Measurements from ENCODE around the gene HHATL. TPM values are rescaled to one million over a fixed set of nuclear protein-coding genes. Genes with fewer than 3 reads are reported as not detected.

HHATL gene
- total RNA-seq, 1 experiment from 2014 or later, result not detected

DNA sequence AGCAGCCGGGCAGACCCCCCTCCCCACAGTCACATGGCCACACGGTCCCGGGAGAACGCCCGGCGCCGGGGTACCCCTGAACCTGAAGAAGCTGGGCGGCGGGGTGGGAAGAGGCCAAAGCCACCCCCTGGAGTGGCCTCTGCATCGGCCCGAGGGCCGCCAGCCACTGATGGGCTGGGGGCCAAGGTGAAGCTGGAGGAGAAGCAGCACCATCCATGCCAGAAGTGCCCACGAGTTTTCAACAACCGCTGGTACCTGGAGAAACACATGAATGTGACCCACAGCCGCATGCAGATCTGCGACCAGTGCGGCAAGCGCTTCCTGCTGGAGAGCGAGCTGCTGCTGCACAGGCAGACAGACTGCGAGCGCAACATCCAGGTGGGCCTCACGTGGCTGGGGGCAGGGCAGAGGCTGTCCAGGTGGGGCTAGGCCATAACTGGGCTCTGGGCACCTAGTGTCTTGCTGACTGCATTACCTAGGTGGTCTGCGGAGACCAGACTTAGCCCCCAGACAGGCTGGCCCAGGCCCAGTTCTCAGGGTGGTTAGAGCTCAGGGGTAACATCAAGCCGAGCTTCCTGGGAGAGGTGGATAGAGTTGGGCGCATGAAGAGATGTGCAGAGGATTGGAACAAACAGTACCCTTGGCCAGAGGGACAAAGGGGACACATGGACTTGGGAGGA is 43.0 kb downstream of the HHATL start:
- Mint-ChIP-seq H3K27me3 (ENCODE audit: insufficient read depth, unreplicated experiment) (no peaks in the 10 kb centered on the region), H3K36me3 (ENCODE audit: insufficient read depth, unreplicated experiment) (peaks cover 4% of the 10 kb centered on the region), H3K4me3 (ENCODE audit: unreplicated experiment) (no peak overlapping the region), H3K27ac (ENCODE audit: unreplicated experiment) (no peak overlapping the region), H3K9me3 (ENCODE audit: unreplicated experiment) (no peaks in the 10 kb centered on the region), H3K4me1 (ENCODE audit: low read depth, unreplicated experiment) (no peaks in the 10 kb centered on the region)
- intact Hi-C loops (cut with micrococcal nuclease; ENCODE audit: unreplicated experiment), result loop anchor here (2.0 kb wide), 1 partner anchor 85 kb away; no protein-coding TSS in a partner anchor
- no peaks in the 10 kb centered on the region for H3K36me3 ChIP-seq (ENCODE audit: control insufficient read depth, insufficient read depth, low read length)
- no peak for TF ChIP-seq CTCF (IDR thresholded peaks at IDR 0.05; ENCODE audit: insufficient read depth in 1 of 2, low read depth in 1 of 2, low read length in 1 of 2, severe bottlenecking in 1 of 2, unreplicated experiment in 1 of 2)
- CTCF ChIA-PET, result no interaction called here
- H3K4me3 ChIP-seq (ENCODE audit: low read depth, low read length), result no peak overlapping the region
- H3K27me3 ChIP-seq (replicated peaks; ENCODE audit: control insufficient read depth, insufficient read depth, low read length), result no peaks in the 10 kb centered on the region
- no TSS peak for BruUV-seq (replicated peaks)
- DNase-seq, result no peak
- POLR2A ChIA-PET, result no interaction called here
- no peaks in the 10 kb centered on the region for H3K9me3 ChIP-seq
- peaks cover 8% of the 10 kb centered on the region; the same call in 1 of the 2 replicates for H3K4me1 ChIP-seq

GRCh38 chr3:42658771-42659390 is 43.7 kb downstream of the HHATL start:
- Histone ChIP-seq H3K4me1 (peaks cover 8% of the 10 kb centered on the region; the same call in 1 of the 2 replicates), H3K4me3 (ENCODE audit: low read depth, low read length) (no peak overlapping the region), H3K36me3 (ENCODE audit: control insufficient read depth, insufficient read depth, low read length) (no peaks in the 10 kb centered on the region), H3K27me3 (replicated peaks; ENCODE audit: control insufficient read depth, insufficient read depth, low read length) (no peaks in the 10 kb centered on the region), H3K9me3 (no peaks in the 10 kb centered on the region)
- intact Hi-C loops (cut with micrococcal nuclease; ENCODE audit: unreplicated experiment), result no loop called here
- CTCF ChIA-PET, result no interaction called here
- Mint-ChIP-seq H3K9me3 (ENCODE audit: unreplicated experiment) (no peaks in the 10 kb centered on the region), H3K4me1 (ENCODE audit: low read depth, unreplicated experiment) (no peaks in the 10 kb centered on the region), H3K36me3 (ENCODE audit: insufficient read depth, unreplicated experiment) (peaks cover 4% of the 10 kb centered on the region), H3K4me3 (ENCODE audit: unreplicated experiment) (no peak overlapping the region), H3K27ac (ENCODE audit: unreplicated experiment) (no peak overlapping the region), H3K27me3 (ENCODE audit: insufficient read depth, unreplicated experiment) (no peaks in the 10 kb centered on the region)
- BruUV-seq (replicated peaks), result no TSS peak
- TF ChIP-seq CTCF (IDR thresholded peaks at IDR 0.05; ENCODE audit: insufficient read depth in 1 of 2, low read depth in 1 of 2, low read length in 1 of 2, severe bottlenecking in 1 of 2, unreplicated experiment in 1 of 2), result no peak
- POLR2A ChIA-PET, result no interaction called here
- DNase-seq, result no peak

GRCh38 chr3:42658091-42658770 is 44.4 kb downstream of the HHATL start:
- H3K4me3 ChIP-seq (ENCODE audit: low read depth, low read length), result no peak overlapping the region
- no peak overlapping the region for H3K4me3 Mint-ChIP-seq (ENCODE audit: unreplicated experiment)
- no peaks in the 10 kb centered on the region for H3K4me1 Mint-ChIP-seq (ENCODE audit: low read depth, unreplicated experiment)
- no peak overlapping the region for H3K27ac Mint-ChIP-seq (ENCODE audit: unreplicated experiment)
- peaks cover 4% of the 10 kb centered on the region for H3K36me3 Mint-ChIP-seq (ENCODE audit: insufficient read depth, unreplicated experiment)
- TF ChIP-seq CTCF (IDR thresholded peaks at IDR 0.05; ENCODE audit: insufficient read depth in 1 of 2, low read depth in 1 of 2, low read length in 1 of 2, severe bottlenecking in 1 of 2, unreplicated experiment in 1 of 2), result no peak
- ChIA-PET CTCF (no interaction called here), POLR2A (no interaction called here)
- no peaks in the 10 kb centered on the region for H3K9me3 ChIP-seq
- no peaks in the 10 kb centered on the region for H3K27me3 ChIP-seq (replicated peaks; ENCODE audit: control insufficient read depth, insufficient read depth, low read length)
- no TSS peak for BruUV-seq (replicated peaks)
- H3K27me3 Mint-ChIP-seq (ENCODE audit: insufficient read depth, unreplicated experiment), result no peaks in the 10 kb centered on the region
- intact Hi-C loops (cut with micrococcal nuclease; ENCODE audit: unreplicated experiment), result no loop called here
- H3K4me1 ChIP-seq, result peaks cover 12% of the 10 kb centered on the region; the same call in 1 of the 2 replicates
- DNase-seq, result no peak
- no peaks in the 10 kb centered on the region for H3K9me3 Mint-ChIP-seq (ENCODE audit: unreplicated experiment)
- no peaks in the 10 kb centered on the region for H3K36me3 ChIP-seq (ENCODE audit: control insufficient read depth, insufficient read depth, low read length)

Measured in Caco-2 (cell line).